Fibroblast of skin of left quadriceps (primary cell): ENCODE measurements around the gene ARHGAP15.
"Not testable (repeated sequence)": the region's sequence is repeated elsewhere in the genome, so short reads cannot be mapped to it uniquely, and the experiment has no call there.

ENCODE experiments used
- DNase-seq, 2 experiments: peaks; one replicate each; pipeline ENCODE4 v3.0.0-alpha.2; 2013; ENCODE audit warnings: low read depth in 2 of 2

ARHGAP15 gene

GRCh38 chr2:143128681-143129580 is at the start of gene ARHGAP15:
TSS of gene ARHGAP15 (plus strand) at chr2:143129419.
- DNase-seq, result no peak

DNA sequence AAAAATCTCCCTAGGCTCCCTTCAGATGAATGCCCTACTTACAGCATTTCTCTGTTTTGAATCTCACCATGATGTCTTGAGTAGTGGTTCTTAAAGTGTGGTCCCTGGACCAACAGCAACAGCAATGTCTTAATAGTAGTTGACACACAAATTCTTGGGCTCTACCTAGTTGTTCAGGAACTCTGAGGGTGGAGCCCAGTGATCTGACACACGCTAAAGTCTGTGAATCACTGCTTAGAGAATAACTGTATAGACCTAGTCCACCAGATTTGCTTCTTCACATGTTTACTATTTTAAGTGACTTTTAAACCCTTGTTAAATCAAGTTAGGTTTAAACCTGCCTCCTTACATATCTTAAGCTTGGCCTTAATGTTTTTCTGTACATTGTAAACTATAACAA is 47.6 kb upstream of the ARHGAP15 start:
- no peak for DNase-seq

- peak; percentile 42 to 53 for DNase-seq
Measured at GRCh38 chr2:143083636-143084035, 45.6 kb upstream of the ARHGAP15 start.

- DNase-seq, result no peak
Measured at GRCh38 chr2:143084462-143084861, 44.8 kb upstream of the ARHGAP15 start.

GRCh38 chr2:143085125-143085784 is 44.0 kb upstream of the ARHGAP15 start:
- no peak for DNase-seq

GRCh38 chr2:143087033-143087432 is 42.2 kb upstream of the ARHGAP15 start:
- no peak for DNase-seq

DNA sequence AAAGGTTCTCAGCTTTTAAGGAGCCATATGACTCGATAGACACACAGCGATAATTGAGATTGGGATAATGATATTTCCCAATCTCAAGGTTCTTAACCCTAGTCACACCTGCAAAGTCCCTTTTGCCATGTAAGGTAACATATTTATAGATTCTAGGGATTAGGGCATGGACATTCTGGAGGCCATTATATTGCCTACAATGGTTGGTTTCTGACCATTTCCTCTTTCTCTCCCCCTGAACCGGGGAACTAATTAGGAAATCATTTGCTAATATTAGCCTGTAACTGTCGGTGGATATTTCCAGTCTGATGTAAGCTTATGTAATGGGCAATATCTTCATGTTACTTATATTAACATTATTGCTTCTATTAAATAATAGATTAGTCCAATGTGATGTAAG is 40.8 kb upstream of the ARHGAP15 start:
- no peak for DNase-seq

GRCh38 chr2:143089520-143089919 is 39.7 kb upstream of the ARHGAP15 start:
- not testable (repeated sequence) for DNase-seq

GRCh38 chr2:143110758-143111428 is 18.3 kb upstream of the ARHGAP15 start:
- DNase-seq, result peak; percentile 37 to 46

GRCh38 chr2:143117225-143117624 is 12.0 kb upstream of the ARHGAP15 start:
- DNase-seq, result no peak

GRCh38 chr2:143121079-143121478 is 8.1 kb upstream of the ARHGAP15 start:
- no peak for DNase-seq

GRCh38 chr2:143121957-143122356 is 7.3 kb upstream of the ARHGAP15 start:
- no peak for DNase-seq

- no peak for DNase-seq
Measured at GRCh38 chr2:143123911-143124310, 5.3 kb upstream of the ARHGAP15 start.

DNA sequence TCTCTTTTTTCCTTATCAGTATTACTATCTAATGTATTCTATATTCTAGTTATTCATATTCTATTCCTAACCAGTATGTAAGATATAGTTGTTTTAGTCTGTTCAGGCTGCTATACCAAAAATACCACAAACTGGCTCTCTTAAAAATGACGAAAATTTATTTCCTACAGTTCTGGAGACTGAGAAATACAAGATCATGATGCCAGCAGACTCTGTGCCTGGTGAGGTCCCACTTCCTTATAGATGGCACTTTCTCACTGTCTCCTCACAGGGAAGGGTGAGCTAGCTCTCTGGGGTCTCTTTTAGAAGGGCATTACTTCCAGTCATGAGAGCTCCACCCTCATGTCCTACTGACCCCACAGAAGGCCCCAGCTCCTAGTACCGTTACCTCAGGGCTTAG is 4.8 kb upstream of the ARHGAP15 start:
- no peak for DNase-seq

DNA sequence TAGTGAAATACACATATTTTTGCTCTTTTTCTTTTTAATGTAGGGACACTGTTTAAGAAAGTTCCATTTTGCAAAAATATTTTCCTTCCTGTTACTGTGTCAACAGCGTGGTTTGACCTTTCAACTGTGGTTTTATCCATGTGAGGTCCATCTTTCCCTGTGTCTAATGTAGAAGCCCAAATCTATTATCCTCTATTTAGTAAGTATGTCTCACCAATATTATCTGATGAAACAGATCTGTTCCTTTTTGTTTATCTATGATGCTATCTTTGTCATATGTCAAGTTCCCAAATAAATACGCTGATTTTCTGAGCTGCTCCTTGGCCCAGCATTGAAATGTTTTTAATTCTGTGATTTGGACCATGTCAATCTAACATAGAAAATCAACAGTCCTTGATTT is 3.5 kb upstream of the ARHGAP15 start:
- no peak for DNase-seq

- no peak for DNase-seq
Measured at GRCh38 chr2:143132355-143132754, 3.1 kb downstream of the ARHGAP15 start.

DNA sequence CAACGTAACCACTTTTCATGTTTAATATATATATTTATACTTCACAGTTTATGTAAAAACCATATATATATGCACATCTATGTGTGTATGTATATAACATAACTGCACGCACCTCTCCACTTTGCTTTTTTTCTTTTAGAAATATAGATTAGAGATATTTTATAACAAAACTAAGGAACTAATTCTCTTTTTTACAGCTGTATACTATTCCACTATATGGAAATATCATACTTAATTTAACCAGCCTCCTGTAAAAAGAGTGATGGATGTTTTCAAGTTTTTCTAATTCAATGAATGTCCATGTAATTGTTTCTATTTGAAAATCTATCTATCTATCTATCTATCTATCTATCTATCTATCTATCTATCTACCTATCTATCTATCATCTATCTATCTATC is 4.6 kb downstream of the ARHGAP15 start:
- no peak for DNase-seq

DNA sequence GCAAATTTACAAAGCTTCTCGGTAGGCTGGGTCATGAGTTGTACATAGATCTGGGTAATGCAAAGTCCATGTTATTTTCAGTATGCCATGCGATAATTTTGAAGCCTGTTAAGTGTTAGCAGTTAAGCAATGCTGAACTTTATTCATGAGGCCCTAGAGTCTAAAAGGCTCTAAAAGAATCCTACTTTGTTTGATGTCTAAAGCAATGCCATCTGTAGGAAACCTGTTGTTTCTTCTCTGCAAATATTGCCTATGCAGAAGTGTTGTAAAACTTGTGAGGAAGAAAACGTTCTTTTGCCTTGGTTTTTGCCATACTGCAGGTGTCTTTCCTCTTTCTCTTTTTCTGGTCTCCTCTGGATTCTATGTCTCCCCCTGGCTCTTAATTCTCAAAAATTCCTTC is 9.1 kb downstream of the ARHGAP15 start:
- no peak for DNase-seq

GRCh38 chr2:143139835-143140393 is 10.7 kb downstream of the ARHGAP15 start:
- no peak for DNase-seq

DNA sequence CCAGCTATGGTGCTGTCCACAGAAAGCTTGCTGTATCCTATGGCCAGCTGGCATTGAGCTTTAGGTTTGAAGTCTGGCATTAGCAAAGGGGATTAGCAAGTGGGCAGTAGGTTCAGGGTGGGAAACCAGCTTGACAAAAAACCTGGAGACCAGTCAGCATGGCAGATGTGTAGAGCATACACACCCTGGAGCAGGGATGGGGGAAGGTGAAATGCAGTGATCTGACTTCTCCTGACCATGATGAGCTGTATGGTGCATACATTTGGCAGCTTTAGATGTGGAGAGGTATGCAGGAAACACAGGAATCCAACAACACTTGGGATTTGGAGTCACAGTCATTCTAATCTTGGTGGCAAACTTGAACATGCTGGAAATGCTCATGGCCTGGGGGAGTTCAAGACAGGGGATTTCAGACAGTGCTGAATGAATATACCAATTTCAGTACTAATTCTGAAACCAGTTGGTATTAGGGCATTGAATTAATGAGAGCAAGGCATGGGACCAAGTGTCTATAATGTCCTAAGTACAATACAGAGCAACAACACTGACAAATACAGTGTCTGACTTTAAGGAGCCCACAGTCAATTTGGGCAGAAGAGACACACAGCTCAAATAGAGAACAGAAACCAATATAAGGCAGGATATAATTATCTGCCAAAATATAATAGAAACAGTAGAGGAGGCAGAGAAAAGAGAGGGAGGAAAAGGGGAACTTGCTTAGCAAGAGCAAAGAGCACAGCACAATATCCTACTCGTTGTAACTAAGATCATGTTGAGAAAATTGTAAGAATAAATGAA is 11.8 kb downstream of the ARHGAP15 start:
- no peak for DNase-seq

DNA sequence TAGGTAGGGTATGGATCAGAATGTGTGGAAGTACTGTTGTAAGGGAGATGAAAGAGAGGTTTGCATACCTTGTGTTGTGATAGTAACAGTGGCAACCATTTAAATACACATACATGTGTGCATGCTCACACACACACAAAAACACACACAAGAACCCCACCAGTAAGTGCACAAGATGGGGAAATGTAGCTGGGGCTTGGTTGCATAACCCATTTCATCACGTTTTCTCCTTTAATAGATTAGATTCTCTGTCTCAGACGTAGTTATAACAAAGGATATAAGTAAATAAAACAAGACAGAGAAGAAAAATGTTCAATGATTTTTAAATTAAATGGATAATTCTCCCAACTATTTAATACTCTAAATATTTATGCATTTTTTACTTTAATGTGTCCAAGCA is 13.4 kb downstream of the ARHGAP15 start:
- no peak for DNase-seq
